K562 (cell line): ENCODE results near the gene VWC2. TPM values are rescaled to one million over a fixed set of nuclear protein-coding genes. Genes with fewer than 3 reads are reported as not detected.
A peak's percentile ranks its signal among the peaks of the same experiment; 100 is the strongest.

Source experiments
- ATAC-seq: fragments of 200-7000 bp; cut with Tn5 transposase; 3 replicates; pipeline ENCODE4 v1.9.1; 2020; ENCODE audit warnings: moderate library complexity
- BruUV-seq: library from RNA; stranded (reverse); fragments of 400-500 nt; replicated peaks from 2 replicates; lab custom pipeline; 2021; lab: Mats Ljungman, UMichigan
- CTCF ChIA-PET: fragments of 300-600 bp; formaldehyde crosslinking; extraction: SDS; loops from one replicate; lab custom pipeline; 2021; ENCODE audit warnings: low intra/inter-chr PET ratio; lab: Yijun Ruan, JAX
- POLR2A ChIA-PET: fragments of 300-600, 350-650 bp; sonication (Branson Sonifier 250); formaldehyde crosslinking; extraction: SDS; loops from one replicate; lab custom pipeline; 2021; ENCODE audit warnings: antibody characterized with exemption, inconsistent platforms; lab: Yijun Ruan, JAX
- DNase-seq, 4 experiments: peaks; one replicate each; pipeline versions ENCODE4 v3.0.0 to v3.0.0-alpha.2; 2011 to 2018; ENCODE audit warnings: low spot score in 3 of 4, mixed read lengths in 3 of 4; ENCODE audit errors: extremely low read depth in 1 of 4
- FAIRE-seq: peaks from 2 replicates; lab custom pipeline; 2011; peaks lifted over from hg19 to GRCh38; lab: Jason Lieb, UNC
- H2AFZ ChIP-seq: 2 replicates; pipeline ENCODE4 v1.6.0; 2011; ENCODE audit warnings: low read depth, low read length, control low read depth, inconsistent platforms
- H3K27ac ChIP-seq: fragments of 200-600 bp; 3 replicates; pipeline ENCODE4 v1.8.0; 2011; ENCODE audit warnings: low read depth, mild to moderate bottlenecking, control low read depth, inconsistent platforms, low read length, moderate library complexity, mixed read lengths; ENCODE audit errors: extremely low read depth
- H3K27me3 ChIP-seq, 2 experiments: fragments of 300-600 bp in 1 of 2; 2 replicates in 1 of 2; 3 replicates in 1 of 2; pipeline versions ENCODE4 v1.6.0 to v1.8.0; 2011; ENCODE audit warnings: inconsistent platforms in 2 of 2, low read length in 2 of 2, mild to moderate bottlenecking in 1 of 2, mixed read lengths in 1 of 2, moderate library complexity in 1 of 2; ENCODE audit not compliant: control insufficient read depth in 2 of 2, insufficient read depth in 2 of 2
- H3K36me3 ChIP-seq: fragments of 300-600 bp; 3 replicates; pipeline ENCODE4 v1.8.0; 2011; ENCODE audit warnings: mild to moderate bottlenecking, low read length, inconsistent platforms; ENCODE audit not compliant: control insufficient read depth, insufficient read depth
- H3K4me1 ChIP-seq, 2 experiments: fragments of 200-600 bp in 1 of 2; replicated peaks in 1 of 2; 2 replicates in 1 of 2; 3 replicates in 1 of 2; pipeline versions ENCODE4 v1.5.1 to v1.8.0; 2011; ENCODE audit warnings: inconsistent platforms in 2 of 2, low read length in 2 of 2, mild to moderate bottlenecking in 1 of 2, mixed read lengths in 1 of 2, moderate library complexity in 1 of 2; ENCODE audit not compliant: control insufficient read depth in 2 of 2, insufficient read depth in 2 of 2
- H3K4me2 ChIP-seq: 2 replicates; pipeline ENCODE4 v1.6.1; 2011; ENCODE audit warnings: low read length, control low read depth, inconsistent platforms, mixed read lengths; ENCODE audit not compliant: insufficient read depth
- H3K4me3 ChIP-seq: fragments of 200-600 bp; sonication (generic), shearing (Covaris generic); 2 replicates; pipeline ENCODE4 v1.5.1; 2016; ENCODE audit warnings: control low read depth, inconsistent platforms
- H3K79me2 ChIP-seq: fragments of 200-600 bp; 3 replicates; pipeline ENCODE4 v1.8.0; 2011; ENCODE audit warnings: low read length, inconsistent platforms; ENCODE audit not compliant: control insufficient read depth, insufficient read depth
- H3K9ac ChIP-seq, 2 experiments: 2 replicates each; pipeline versions ENCODE4 v1.6.0 to v1.6.1; 2011; ENCODE audit warnings: low read depth in 2 of 2, low read length in 2 of 2, control low read depth in 1 of 2, inconsistent platforms in 1 of 2, mild to moderate bottlenecking in 1 of 2, mixed read lengths in 1 of 2; ENCODE audit not compliant: insufficient read depth in 1 of 2
- H3K9me1 ChIP-seq: one replicate; pipeline ENCODE4 v1.6.0; 2011; ENCODE audit warnings: inconsistent platforms, mild to moderate bottlenecking, low read length, moderate library complexity; ENCODE audit not compliant: control insufficient read depth, insufficient read depth
- H3K9me3 ChIP-seq: replicated peaks from 2 replicates; pipeline ENCODE4 v1.5.1; 2011; ENCODE audit warnings: low read depth, low read length, inconsistent platforms; ENCODE audit not compliant: control insufficient read depth, insufficient read depth
- H4K20me1 ChIP-seq: replicated peaks from 2 replicates; pipeline ENCODE4 v1.6.1; 2011; ENCODE audit warnings: low read length, inconsistent platforms, mixed read lengths; ENCODE audit not compliant: control insufficient read depth, insufficient read depth
- ARID1B ChIP-seq: fragments of 450-650 bp; IDR thresholded peaks from 2 replicates; pipeline ENCODE4 v1.6.1; 2016; ENCODE audit warnings: antibody characterized with exemption, mild to moderate bottlenecking, inconsistent platforms
- ATF4 ChIP-seq: fragments of 450-650 bp; formaldehyde crosslinking; IDR thresholded peaks from 2 replicates; pipeline ENCODE4 v1.4.0; 2022; ENCODE audit warnings: mild to moderate bottlenecking, moderate library complexity
- CHCHD3 ChIP-seq: fragments of 250-450 bp; sonication (Bioruptor Pico); IDR thresholded peaks from 2 replicates; pipeline ENCODE4 v2.1.2; 2022; ENCODE audit warnings: mild to moderate bottlenecking
- FOXO4 ChIP-seq: fragments of 450-650 bp; formaldehyde crosslinking; IDR thresholded peaks from 2 replicates; pipeline ENCODE4 v1.4.0; 2020; ENCODE audit warnings: mild to moderate bottlenecking, moderate library complexity
- MCM2 ChIP-seq: fragments of 450-650 bp; IDR thresholded peaks from 2 replicates; pipeline ENCODE4 v1.6.1; 2017; ENCODE audit warnings: low read depth, mild to moderate bottlenecking
- MEF2A ChIP-seq: IDR thresholded peaks from 2 replicates; pipeline ENCODE4 v1.6.1; 2011; ENCODE audit warnings: low read depth, mild to moderate bottlenecking, low read length, moderate library complexity; ENCODE audit not compliant: control insufficient read depth
- MITF ChIP-seq: IDR thresholded peaks from 2 replicates; pipeline ENCODE4 v1.6.1; 2014; ENCODE audit warnings: antibody characterized with exemption
- MTA3 ChIP-seq: fragments of 450-650 bp; formaldehyde crosslinking; IDR thresholded peaks from 2 replicates; pipeline ENCODE4 v1.6.1; 2017; ENCODE audit warnings: mild to moderate bottlenecking, borderline replicate concordance
- SP2 ChIP-seq: IDR thresholded peaks from 2 replicates; pipeline ENCODE4 v1.6.1; 2011; ENCODE audit warnings: mild to moderate bottlenecking, low read depth, low read length, moderate library complexity; ENCODE audit not compliant: poor library complexity, severe bottlenecking; ENCODE audit errors: extremely low read depth
- WHSC1 ChIP-seq: IDR thresholded peaks from one replicate; pipeline ENCODE4 v1.6.1; 2012; ENCODE audit warnings: low read length, control low read depth, inconsistent platforms
- ZFP1 ChIP-seq: fragments of 450-650 bp; formaldehyde crosslinking; IDR thresholded peaks from 2 replicates; pipeline ENCODE4 v1.4.0; 2020; ENCODE audit warnings: mild to moderate bottlenecking, mixed read lengths
- ZFP36 ChIP-seq: fragments of 150-350 bp; IDR thresholded peaks from 2 replicates; pipeline ENCODE4 v1.6.1; 2018; ENCODE audit warnings: low read length, low read depth; ENCODE audit not compliant: partially characterized antibody
- ZNF124 ChIP-seq: sonication (generic); formaldehyde crosslinking; IDR thresholded peaks from 2 replicates; pipeline ENCODE4 v1.8.1; 2022; ENCODE audit warnings: missing genetic modification reagents
- ZNF24 ChIP-seq: fragments of 450-650 bp; IDR thresholded peaks from 2 replicates; pipeline ENCODE4 v1.6.1; 2016
- ZNF778 ChIP-seq: fragments of 450-650 bp; formaldehyde crosslinking; IDR thresholded peaks from 2 replicates; pipeline ENCODE4 v1.4.0; 2020; ENCODE audit warnings: mild to moderate bottlenecking, moderate library complexity
- WGBS: fragments of 100-300 bp; shearing (Covaris generic); methylation state at CpG from one replicate; pipeline ENCODE4 v1.1.6; 2016; ENCODE audit warnings: low coverage, mixed read lengths; ENCODE audit not compliant: insufficient coverage; ENCODE audit errors: missing lambda C conversion rate; 5-methylcytosine and 5-hydroxymethylcytosine counted together
- in situ Hi-C: fragments of 300-500 bp; cut with MboI; formaldehyde crosslinking; loops from 4 replicates; pipeline ENCODE4 v1.15.0; 2018; ENCODE audit warnings: inconsistent platforms, mixed read lengths
- intact Hi-C: fragments of 100-400 bp; cut with micrococcal nuclease; formaldehyde crosslinking; loops from 2 replicates; pipeline ENCODE4 v1.14.2; 2022
- polyA plus RNA-seq, 8 experiments: library from polyadenylated mRNA; depleted of rRNA in 4 of 8; stranded (reverse) in 5 of 8; unstranded in 3 of 8; fragments of >200 nt; fragmentation: Nextera tagmentation in 2 of 8; fragmentation: Illumina TruSeq in 1 of 8; extraction: Ambion mirVana in 2 of 8; extraction: Trizol in 1 of 8; gene quantifications; 2 replicates each; pipeline versions ENCODE4 v1.2.1 to v1.2.3, GENCODE V29; 2011 to 2014; ENCODE audit warnings: inconsistent platforms in 1 of 8, missing spikeins in 1 of 8
- total RNA-seq, 7 experiments: library from RNA; depleted of rRNA in 6 of 7; stranded (reverse); fragments of >200 nt in 6 of 7; fragmentation: Illumina TruSeq in 2 of 7; extraction: Trizol in 2 of 7; gene quantifications; 2 replicates each; pipeline versions ENCODE4 v1.2.1 to v1.2.3, GENCODE V29; 2011 to 2021; ENCODE audit warnings: low replicate concordance in 1 of 7

VWC2 gene
- total and polyA plus RNA-seq, 9 of the 15 experiments (the other 6 are each of a cell fraction or from before 2014, with no cell fraction given) = not detected

- CTCF ChIA-PET = no interaction called here
- H3K27me3 ChIP-seq = no peaks in the 10 kb centered on the region
- H3K9me3 ChIP-seq = peaks cover 2% of the 10 kb centered on the region; the same call in 1 of the 2 replicates
- intact Hi-C loops = no loop called here
- WGBS = 0% methylated on average over 2 of the region's 2 CpGs
- DNase-seq (no peak), ATAC-seq (no peak), FAIRE-seq (no peak)
- no peak overlapping the region for H3K27ac ChIP-seq
- BruUV-seq = no TSS peak
- H3K4me1 ChIP-seq = no peaks in the 10 kb centered on the region
- no peak overlapping the region for H3K4me2 ChIP-seq
- no peaks in the 10 kb centered on the region for H3K79me2 ChIP-seq
- in situ Hi-C loops = no loop called here
- H3K4me3 ChIP-seq = no peak overlapping the region
- H3K9ac ChIP-seq = no peak overlapping the region
- H4K20me1 ChIP-seq = no peaks in the 10 kb centered on the region
- no peaks in the 10 kb centered on the region for H3K9me1 ChIP-seq
- no peak overlapping the region for H2AFZ ChIP-seq
- POLR2A ChIA-PET = no interaction called here
- TF ChIP-seq ZFP36 (peak; percentile 72), ZNF778 (CRISPR knock-in tag) (no peak)
- H3K36me3 ChIP-seq = no peaks in the 10 kb centered on the region
These were observed 158.2 kb downstream of the VWC2 start for GRCh38 chr7:49931627-49932026.

GRCh38 chr7:49937608-49938007, 164.2 kb downstream of the VWC2 start:
- Histone ChIP-seq H3K27me3 (no peaks in the 10 kb centered on the region), H3K9me1 (no peaks in the 10 kb centered on the region), H3K4me2 (no peak overlapping the region), H3K9me3 (no peaks in the 10 kb centered on the region), H3K36me3 (no peaks in the 10 kb centered on the region), H3K9ac (no peak overlapping the region), H3K79me2 (no peaks in the 10 kb centered on the region), H4K20me1 (no peaks in the 10 kb centered on the region), H2AFZ (no peak overlapping the region), H3K4me1 (no peaks in the 10 kb centered on the region), H3K4me3 (no peak overlapping the region), H3K27ac (no peak overlapping the region)
- 3% methylated on average over 2 of the region's 2 CpGs for WGBS
- intact Hi-C loops = no loop called here
- FAIRE-seq = no peak
- CTCF ChIA-PET = no interaction called here
- POLR2A ChIA-PET = no interaction called here
- no peak for ATAC-seq
- BruUV-seq = no TSS peak
- in situ Hi-C loops = no loop called here
- no peak for DNase-seq
- TF ChIP-seq MTA3 = no peak
- TF ChIP-seq MEF2A = no peak
- TF ChIP-seq ATF4 (CRISPR knock-in tag) = no peak
- TF ChIP-seq MITF = no peak
- TF ChIP-seq ARID1B = no peak
- TF ChIP-seq SP2 = no peak
- no peak for TF ChIP-seq ZNF124
- TF ChIP-seq ZFP1 = no peak
- no peak for TF ChIP-seq ZNF24
- no peak for TF ChIP-seq WHSC1
- TF ChIP-seq CHCHD3 (CRISPR knock-in tag) = no peak
- no peak for TF ChIP-seq MCM2
- TF ChIP-seq FOXO4 (CRISPR knock-in tag) = no peak
